HG02884 (cell line): ENCODE data around the gene CCRL2.
"Not testable (repeated sequence)": the region's sequence is repeated elsewhere in the genome, so short reads cannot be mapped to it uniquely, and the experiment has no call there.

Source experiments
- ATAC-seq: cut with Tn5 transposase; IDR thresholded peaks from one replicate; pipeline ENCODE4 v1.9.1; 2021; ENCODE audit warnings: mild to moderate bottlenecking, moderate library complexity; ENCODE audit not compliant: unreplicated experiment

The CCRL2 gene

GRCh38 chr3:46401579-46401978 lies 5.5 kb upstream of the CCRL2 start:
- ATAC-seq, result no peak

- ATAC-seq, result not testable (repeated sequence)
Measured at GRCh38 chr3:46402902-46403301, 4.2 kb upstream of the CCRL2 start.

GRCh38 chr3:46405301-46406019 lies 1.6 kb upstream of the CCRL2 start:
- ATAC-seq, result no peak

- no peak for ATAC-seq
Measured at GRCh38 chr3:46406443-46406787, 644 bp upstream of the CCRL2 start.

- no peak for ATAC-seq
Measured at GRCh38 chr3:46407970-46408369, 911 bp downstream of the CCRL2 start.

- no peak for ATAC-seq
Measured at GRCh38 chr3:46408853-46409252, 1.8 kb downstream of the CCRL2 start.

GRCh38 chr3:46409739-46410489 lies 2.9 kb downstream of the CCRL2 start:
- ATAC-seq, result no peak

- no peak for ATAC-seq
Measured at GRCh38 chr3:46410669-46411068, 3.6 kb downstream of the CCRL2 start.

- no peak for ATAC-seq
Measured at GRCh38 chr3:46411271-46411670, 4.2 kb downstream of the CCRL2 start.

GRCh38 chr3:46412786-46413298 lies 5.8 kb downstream of the CCRL2 start:
- no peak for ATAC-seq

GRCh38 chr3:46413951-46414350 lies 6.9 kb downstream of the CCRL2 start:
- ATAC-seq, result no peak

GRCh38 chr3:46414739-46415138 lies 7.7 kb downstream of the CCRL2 start:
- ATAC-seq, result no peak

- ATAC-seq, result no peak
Measured at GRCh38 chr3:46416125-46416810, 9.2 kb downstream of the CCRL2 start.

GRCh38 chr3:46416811-46417510 lies 9.9 kb downstream of the CCRL2 start:
- no peak for ATAC-seq

GRCh38 chr3:46417841-46418611 lies 11.0 kb downstream of the CCRL2 start:
- ATAC-seq, result no peak

GRCh38 chr3:46419816-46420215 lies 12.8 kb downstream of the CCRL2 start:
- ATAC-seq, result no peak

GRCh38 chr3:46420931-46421330 lies 13.9 kb downstream of the CCRL2 start:
- ATAC-seq, result no peak

- ATAC-seq, result no peak
Measured at GRCh38 chr3:46422617-46423016, 15.6 kb downstream of the CCRL2 start.

GRCh38 chr3:46423588-46423987 lies 16.5 kb downstream of the CCRL2 start:
- no peak for ATAC-seq

- not testable (repeated sequence) for ATAC-seq
Measured at GRCh38 chr3:46426476-46426875, 19.4 kb downstream of the CCRL2 start.
